NB4 (cell line): Measurements from ENCODE around the gene ADGRB2.

ENCODE experiments used
- CTCF ChIP-seq: IDR thresholded peaks from one replicate; pipeline ENCODE4 v1.5.1; 2012; ENCODE audit warnings: low read depth, low read length
- POLR2A ChIP-seq: IDR thresholded peaks from 2 replicates; pipeline ENCODE4 v1.6.1; 2011; ENCODE audit warnings: mild to moderate bottlenecking; ENCODE audit not compliant: insufficient read length; ENCODE audit errors: extremely low read depth

- TF ChIP-seq POLR2A (no peak), CTCF (no peak)
Measured at GRCh38 chr1:31754397-31754796, 9.7 kb downstream of the ADGRB2 start.
